ENCODE data around the gene CAV1.
"Not testable (repeated sequence)": the region's sequence is repeated elsewhere in the genome, so short reads cannot be mapped to it uniquely, and the experiment has no call there.

CAV1 gene

DNA sequence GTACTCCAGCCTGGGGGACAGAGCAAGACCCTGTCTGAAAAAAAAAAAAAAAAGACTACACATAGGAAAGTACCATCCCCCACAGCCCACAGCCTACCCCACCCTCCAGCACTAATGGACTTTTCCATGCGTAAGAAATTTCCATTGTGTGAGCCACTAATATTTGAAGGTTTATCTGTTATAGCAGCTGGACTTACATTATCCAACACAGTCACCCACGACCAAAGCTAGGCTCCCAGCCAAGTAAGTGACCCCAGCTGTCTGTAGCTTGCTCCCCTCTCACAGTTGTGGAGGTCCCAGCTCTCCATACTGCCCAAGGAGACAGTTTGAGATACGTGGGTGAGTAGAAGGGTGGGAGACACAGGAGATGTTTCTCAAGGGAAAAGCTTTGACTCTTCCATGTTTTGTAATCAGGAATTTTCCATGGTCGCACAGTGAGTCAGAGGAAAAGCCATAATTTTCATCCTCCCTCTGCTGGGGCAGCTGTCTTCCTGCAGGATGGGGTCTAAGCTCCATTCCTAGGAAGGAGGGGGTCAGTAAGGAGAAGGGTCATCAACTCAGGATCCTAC, 57.4 kb downstream of the CAV1 start:
- Histone ChIP-seq H3K36me3 (ENCODE audit: control insufficient read depth, insufficient read depth, low read length) (no peaks in the 10 kb centered on the region), H3K4me1 (ENCODE audit: control insufficient read depth, insufficient read depth, low read length) (no peaks in the 10 kb centered on the region), H3K9ac (ENCODE audit: low read length) (no peak overlapping the region), H3K9me3 (ENCODE audit: control insufficient read depth, low read length) (no peaks in the 10 kb centered on the region), H3K27me3 (ENCODE audit: control insufficient read depth, insufficient read depth, low read length) (no peaks in the 10 kb centered on the region), H3K4me3 (ENCODE audit: low read length) (no peak overlapping the region)

DNA sequence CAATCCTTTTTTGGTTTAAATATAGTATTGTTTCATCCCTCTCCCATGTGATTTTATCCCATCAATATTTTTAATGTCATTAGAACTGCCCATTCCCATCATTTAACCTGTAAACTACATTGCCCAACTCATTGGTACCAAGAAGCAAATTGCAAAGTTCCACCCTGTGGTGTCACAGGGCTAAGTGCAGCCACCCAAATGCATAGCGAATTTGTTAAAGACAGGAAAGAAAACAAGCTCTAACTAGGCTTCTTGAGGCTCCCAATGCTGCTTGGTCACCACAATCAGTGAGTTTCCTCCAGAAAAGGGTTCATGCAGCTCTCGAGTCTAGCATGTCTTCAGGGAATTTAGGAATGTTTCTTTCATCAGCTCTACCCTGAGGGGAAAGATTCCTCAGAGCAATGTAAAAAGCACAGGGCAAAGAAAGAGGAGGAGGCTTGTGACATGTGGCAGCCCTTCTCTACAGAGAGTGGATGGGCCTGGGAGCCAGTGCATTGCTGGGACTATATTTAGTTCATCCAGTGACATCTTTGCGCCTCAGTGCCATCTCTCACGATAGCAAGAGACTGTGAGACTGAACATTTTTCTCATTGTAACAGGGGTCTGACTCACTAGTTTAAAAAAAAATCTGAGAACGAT, 58.1 kb downstream of the CAV1 start:
- no peaks in the 10 kb centered on the region for H3K4me1 ChIP-seq (ENCODE audit: control insufficient read depth, insufficient read depth, low read length)
- no peak overlapping the region for H3K4me3 ChIP-seq (ENCODE audit: low read length)
- H3K9ac ChIP-seq (ENCODE audit: low read length) = no peak overlapping the region
- no peaks in the 10 kb centered on the region for H3K27me3 ChIP-seq (ENCODE audit: control insufficient read depth, insufficient read depth, low read length)
- no peaks in the 10 kb centered on the region for H3K9me3 ChIP-seq (ENCODE audit: control insufficient read depth, low read length)
- H3K36me3 ChIP-seq (ENCODE audit: control insufficient read depth, insufficient read depth, low read length) = no peaks in the 10 kb centered on the region

DNA sequence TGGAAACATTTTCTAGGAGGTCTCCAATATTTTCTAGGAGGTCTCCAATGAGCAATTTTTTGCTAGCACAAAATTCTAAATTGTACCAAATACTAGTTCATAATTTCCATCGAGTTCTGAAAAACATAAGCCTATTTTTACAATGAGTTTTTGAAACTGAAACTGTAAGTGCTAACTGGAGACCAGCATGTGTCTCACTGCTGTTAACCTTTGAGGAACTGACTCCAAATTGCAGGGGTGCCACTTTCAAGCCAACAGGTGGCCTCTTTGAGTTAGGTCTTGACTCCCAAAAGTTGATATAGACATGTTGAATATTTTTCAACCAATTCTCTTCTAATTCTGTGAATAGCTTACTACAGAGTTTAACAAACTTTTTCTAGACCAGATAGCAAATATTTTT, 58.8 kb downstream of the CAV1 start:
- Histone ChIP-seq H3K36me3 (ENCODE audit: control insufficient read depth, insufficient read depth, low read length) (no peaks in the 10 kb centered on the region), H3K4me3 (ENCODE audit: low read length) (no peak overlapping the region), H3K9me3 (ENCODE audit: control insufficient read depth, low read length) (no peaks in the 10 kb centered on the region), H3K4me1 (ENCODE audit: control insufficient read depth, insufficient read depth, low read length) (no peaks in the 10 kb centered on the region), H3K9ac (ENCODE audit: low read length) (no peak overlapping the region), H3K27me3 (ENCODE audit: control insufficient read depth, insufficient read depth, low read length) (no peaks in the 10 kb centered on the region)

DNA sequence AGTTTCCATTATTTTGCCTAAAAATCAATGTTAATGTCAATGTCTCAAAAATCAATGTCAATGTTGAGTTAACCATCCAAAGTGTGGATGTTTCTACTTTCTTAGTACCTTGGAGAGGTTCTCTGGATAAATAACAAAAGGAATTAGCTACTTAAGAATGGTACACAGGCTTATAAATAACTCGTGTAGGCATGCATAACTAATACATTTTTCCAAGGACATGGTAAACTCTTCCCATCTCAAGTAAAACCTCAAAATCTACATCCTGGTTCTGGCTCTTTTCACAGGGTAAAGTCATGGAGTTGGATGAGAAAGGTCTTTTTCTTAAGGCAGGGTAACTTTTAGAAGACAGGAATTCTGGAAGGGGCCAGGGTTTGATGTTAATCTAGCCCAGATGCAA, 59.9 kb downstream of the CAV1 start:
- H3K9me3 ChIP-seq (ENCODE audit: control insufficient read depth, low read length) = no peaks in the 10 kb centered on the region
- no peak overlapping the region for H3K9ac ChIP-seq (ENCODE audit: low read length)
- no peaks in the 10 kb centered on the region for H3K27me3 ChIP-seq (ENCODE audit: control insufficient read depth, insufficient read depth, low read length)
- H3K4me1 ChIP-seq (ENCODE audit: control insufficient read depth, insufficient read depth, low read length) = no peaks in the 10 kb centered on the region
- H3K36me3 ChIP-seq (ENCODE audit: control insufficient read depth, insufficient read depth, low read length) = no peaks in the 10 kb centered on the region
- no peak overlapping the region for H3K4me3 ChIP-seq (ENCODE audit: low read length)

DNA sequence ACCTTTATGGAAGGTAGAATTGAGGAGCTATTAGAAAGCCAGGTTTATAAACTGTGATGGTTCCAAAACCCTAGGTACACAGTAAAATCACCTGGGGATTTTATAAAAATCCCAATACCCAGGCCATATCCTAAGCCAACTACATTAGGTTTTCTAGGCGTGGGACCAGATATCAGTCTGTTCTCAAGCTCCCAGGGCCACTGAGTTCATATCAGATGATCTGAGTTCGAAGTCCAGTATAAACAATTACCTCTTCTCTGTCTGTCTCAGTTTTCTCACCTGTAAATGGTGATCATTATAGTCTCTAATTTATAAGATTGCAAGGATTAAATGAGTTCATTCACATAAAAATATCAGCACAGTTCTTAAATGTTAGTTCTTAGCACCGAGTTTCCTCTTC, 60.6 kb downstream of the CAV1 start:
- Histone ChIP-seq H3K4me3 (ENCODE audit: low read length) (no peak overlapping the region), H3K9me3 (ENCODE audit: control insufficient read depth, low read length) (no peaks in the 10 kb centered on the region), H3K9ac (ENCODE audit: low read length) (no peak overlapping the region), H3K36me3 (ENCODE audit: control insufficient read depth, insufficient read depth, low read length) (no peaks in the 10 kb centered on the region), H3K27me3 (ENCODE audit: control insufficient read depth, insufficient read depth, low read length) (no peaks in the 10 kb centered on the region), H3K4me1 (ENCODE audit: control insufficient read depth, insufficient read depth, low read length) (no peaks in the 10 kb centered on the region)

DNA sequence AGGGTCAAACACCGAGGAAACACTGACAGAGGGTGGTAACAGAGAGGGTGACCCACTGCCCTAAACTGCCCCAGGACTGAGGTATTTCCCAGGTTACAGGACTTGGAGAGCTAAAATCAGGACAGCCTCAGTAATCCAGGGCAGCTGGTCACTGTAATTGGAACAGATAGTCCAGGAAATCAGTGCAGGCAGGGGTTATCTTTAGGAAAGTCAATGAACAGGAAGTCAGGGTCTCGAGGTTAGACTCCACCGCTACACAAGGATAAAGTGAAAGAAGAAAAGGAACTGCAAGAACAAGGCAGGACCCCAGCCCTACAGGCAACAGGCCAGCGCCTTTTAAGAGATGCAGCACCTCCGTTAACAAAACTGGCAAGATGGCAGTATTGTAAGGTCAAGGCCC, 61.1 kb downstream of the CAV1 start:
- no peaks in the 10 kb centered on the region for H3K4me1 ChIP-seq (ENCODE audit: control insufficient read depth, insufficient read depth, low read length)
- H3K9ac ChIP-seq (ENCODE audit: low read length) = no peak overlapping the region
- no peak overlapping the region for H3K4me3 ChIP-seq (ENCODE audit: low read length)
- no peaks in the 10 kb centered on the region for H3K9me3 ChIP-seq (ENCODE audit: control insufficient read depth, low read length)
- no peaks in the 10 kb centered on the region for H3K27me3 ChIP-seq (ENCODE audit: control insufficient read depth, insufficient read depth, low read length)
- H3K36me3 ChIP-seq (ENCODE audit: control insufficient read depth, insufficient read depth, low read length) = no peaks in the 10 kb centered on the region

DNA sequence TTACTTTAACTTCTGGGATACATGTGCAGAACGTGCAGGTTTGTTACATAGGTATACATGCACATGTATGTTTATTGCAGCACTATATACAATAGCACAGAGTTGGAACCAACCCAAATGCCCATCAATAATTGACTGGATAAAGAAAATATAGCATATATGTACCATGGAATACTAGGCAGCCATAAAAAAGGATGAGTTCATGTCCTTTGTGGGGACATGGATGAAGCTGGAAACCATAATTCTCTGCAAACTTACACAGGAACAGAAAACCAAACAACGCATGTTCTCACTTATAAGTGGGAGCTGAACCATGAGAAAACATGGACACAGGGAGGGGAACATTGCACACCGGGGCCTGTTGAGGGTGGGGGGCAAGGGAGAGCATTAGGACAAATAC, 62.4 kb downstream of the CAV1 start:
- H3K9me3 ChIP-seq (ENCODE audit: control insufficient read depth, low read length); H3K9ac ChIP-seq (ENCODE audit: low read length); H3K4me1 ChIP-seq (ENCODE audit: control insufficient read depth, insufficient read depth, low read length); H3K27me3 ChIP-seq (ENCODE audit: control insufficient read depth, insufficient read depth, low read length); H3K36me3 ChIP-seq (ENCODE audit: control insufficient read depth, insufficient read depth, low read length); H3K4me3 ChIP-seq (ENCODE audit: low read length): not testable (repeated sequence)

DNA sequence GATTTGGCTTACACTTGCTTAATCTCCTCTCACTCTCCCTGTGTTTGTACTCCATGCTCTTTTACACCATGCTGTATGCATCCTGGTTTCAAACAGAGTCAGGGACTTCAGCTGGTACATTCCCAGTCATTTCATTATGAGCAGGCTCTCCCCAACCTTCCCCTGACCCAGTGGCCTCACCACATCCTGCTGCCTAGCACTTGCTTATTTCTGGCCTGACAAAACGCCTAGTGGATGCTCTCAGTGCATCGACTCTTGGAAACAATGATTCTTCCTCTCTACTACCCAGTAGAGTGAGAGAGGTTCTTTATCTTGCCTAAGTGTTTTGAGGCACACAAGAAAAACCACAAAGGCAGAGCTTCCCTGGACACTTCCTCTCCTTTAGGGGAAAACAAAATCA, 63.4 kb downstream of the CAV1 start:
- Histone ChIP-seq H3K36me3 (ENCODE audit: control insufficient read depth, insufficient read depth, low read length) (no peaks in the 10 kb centered on the region), H3K9ac (ENCODE audit: low read length) (no peak overlapping the region), H3K27me3 (ENCODE audit: control insufficient read depth, insufficient read depth, low read length) (no peaks in the 10 kb centered on the region), H3K4me3 (ENCODE audit: low read length) (no peak overlapping the region), H3K4me1 (ENCODE audit: control insufficient read depth, insufficient read depth, low read length) (peaks cover 13% of the 10 kb centered on the region), H3K9me3 (ENCODE audit: control insufficient read depth, low read length) (no peaks in the 10 kb centered on the region)

DNA sequence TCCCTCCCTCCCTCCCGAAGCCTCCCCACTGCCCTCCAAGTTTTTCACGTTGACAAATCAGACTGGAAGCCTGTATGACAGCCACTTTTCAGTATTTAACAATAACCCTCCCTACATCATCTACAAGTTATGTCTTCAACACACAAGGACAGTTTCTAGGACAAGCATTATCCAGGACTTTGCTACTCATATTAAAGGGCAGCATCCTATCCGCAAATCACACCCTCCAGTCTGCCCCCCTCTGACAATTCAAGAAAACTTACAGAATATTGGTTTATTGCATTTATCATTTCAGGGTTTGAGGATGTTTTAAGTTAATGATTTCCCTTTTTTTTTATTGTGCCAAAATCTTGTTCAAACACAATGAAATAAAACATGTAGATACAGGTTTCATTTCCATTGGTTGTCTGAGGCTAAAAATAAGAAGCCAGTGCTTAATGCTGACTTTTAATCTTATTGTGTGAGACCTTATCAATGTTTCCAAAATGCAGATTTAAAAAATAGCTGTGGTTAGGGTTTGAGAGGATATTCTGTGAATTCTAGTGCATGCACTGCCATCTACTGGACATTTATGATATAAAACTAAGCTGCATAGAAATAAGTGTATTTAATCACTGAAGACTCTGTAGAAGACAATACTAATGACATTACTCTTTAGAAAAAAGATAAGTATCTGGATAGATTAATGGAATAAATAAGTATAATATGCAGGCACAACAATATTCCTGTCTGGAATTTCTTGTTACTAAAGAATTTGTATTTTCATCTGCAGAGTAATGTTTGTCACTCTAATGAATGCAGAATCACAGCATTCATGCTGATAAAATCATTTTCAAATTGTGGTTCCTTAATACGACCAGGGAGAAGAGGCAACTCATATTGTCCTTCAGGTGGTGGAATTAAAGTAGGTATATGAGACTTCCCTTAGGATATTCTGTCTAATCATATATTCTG, 64.1 kb downstream of the CAV1 start:
- Histone ChIP-seq H3K4me1 (ENCODE audit: control insufficient read depth, insufficient read depth, low read length) (peaks cover 18% of the 10 kb centered on the region), H3K9me3 (ENCODE audit: control insufficient read depth, low read length) (no peaks in the 10 kb centered on the region), H3K36me3 (ENCODE audit: control insufficient read depth, insufficient read depth, low read length) (no peaks in the 10 kb centered on the region), H3K4me3 (ENCODE audit: low read length) (no peak overlapping the region), H3K27me3 (ENCODE audit: control insufficient read depth, insufficient read depth, low read length) (no peaks in the 10 kb centered on the region), H3K9ac (ENCODE audit: low read length) (no peak overlapping the region)

DNA sequence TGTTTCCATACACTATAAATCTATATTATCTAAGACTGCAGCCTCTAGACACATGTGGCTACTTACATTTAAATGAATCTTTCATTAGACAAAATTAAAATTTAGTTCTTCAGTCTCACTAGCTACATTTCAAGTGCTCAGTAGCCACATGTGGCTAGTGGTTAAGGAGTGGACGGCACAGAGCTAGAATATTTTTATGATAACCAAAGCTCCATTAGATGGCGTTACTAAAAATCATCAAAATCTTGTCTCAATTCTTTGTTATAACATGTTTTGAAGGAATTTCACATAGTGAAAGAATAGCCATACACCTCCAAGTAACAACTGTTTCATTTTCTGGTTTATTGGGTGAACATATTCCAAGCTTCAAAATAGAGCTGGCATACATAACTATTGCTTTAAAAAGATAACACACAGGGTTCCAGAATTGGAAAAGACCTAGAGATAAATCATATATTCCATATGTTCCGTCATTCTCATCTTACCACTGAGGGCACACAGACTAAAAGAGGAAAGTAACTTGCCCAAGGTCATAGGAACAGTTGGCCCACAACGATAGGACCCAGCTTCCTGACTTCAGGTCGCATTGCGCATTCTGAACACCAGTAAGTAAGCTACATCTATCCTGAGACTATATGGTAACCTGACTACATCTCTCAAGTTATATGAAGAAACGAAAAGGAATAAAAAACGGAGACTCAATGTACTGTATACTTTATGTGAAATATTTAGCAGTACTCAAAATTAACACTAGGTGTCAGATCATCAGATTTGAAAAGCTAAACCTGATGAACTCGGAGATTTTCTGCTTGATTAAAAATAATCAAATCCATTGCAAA, 66.6 kb downstream of the CAV1 start:
- Histone ChIP-seq H3K9ac (ENCODE audit: low read length) (peak overlapping the region; percentile 52), H3K36me3 (ENCODE audit: control insufficient read depth, insufficient read depth, low read length) (no peaks in the 10 kb centered on the region), H3K27me3 (ENCODE audit: control insufficient read depth, insufficient read depth, low read length) (no peaks in the 10 kb centered on the region), H3K4me1 (ENCODE audit: control insufficient read depth, insufficient read depth, low read length) (peaks cover 18% of the 10 kb centered on the region), H3K4me3 (ENCODE audit: low read length) (no peak overlapping the region), H3K9me3 (ENCODE audit: control insufficient read depth, low read length) (no peaks in the 10 kb centered on the region)

DNA sequence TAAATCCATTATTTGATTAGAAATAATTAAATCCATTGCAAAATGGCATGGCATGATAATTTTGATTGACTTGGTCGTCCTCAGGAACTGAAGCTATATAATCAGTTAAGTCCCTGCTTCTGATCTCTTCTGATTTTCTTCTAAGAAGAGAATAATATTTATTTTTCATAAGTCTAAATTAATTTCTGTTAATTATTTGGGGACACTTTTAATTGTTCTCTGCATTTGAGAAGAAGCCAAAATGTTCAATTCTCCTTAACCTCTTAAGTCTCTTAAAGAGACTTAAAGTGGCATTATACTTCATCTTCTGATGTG, 67.2 kb downstream of the CAV1 start:
- peaks cover 18% of the 10 kb centered on the region for H3K4me1 ChIP-seq (ENCODE audit: control insufficient read depth, insufficient read depth, low read length)
- no peaks in the 10 kb centered on the region for H3K27me3 ChIP-seq (ENCODE audit: control insufficient read depth, insufficient read depth, low read length)
- H3K4me3 ChIP-seq (ENCODE audit: low read length) = no peak overlapping the region
- no peaks in the 10 kb centered on the region for H3K36me3 ChIP-seq (ENCODE audit: control insufficient read depth, insufficient read depth, low read length)
- H3K9ac ChIP-seq (ENCODE audit: low read length) = peak overlapping the region; percentile 52
- H3K9me3 ChIP-seq (ENCODE audit: control insufficient read depth, low read length) = no peaks in the 10 kb centered on the region

DNA sequence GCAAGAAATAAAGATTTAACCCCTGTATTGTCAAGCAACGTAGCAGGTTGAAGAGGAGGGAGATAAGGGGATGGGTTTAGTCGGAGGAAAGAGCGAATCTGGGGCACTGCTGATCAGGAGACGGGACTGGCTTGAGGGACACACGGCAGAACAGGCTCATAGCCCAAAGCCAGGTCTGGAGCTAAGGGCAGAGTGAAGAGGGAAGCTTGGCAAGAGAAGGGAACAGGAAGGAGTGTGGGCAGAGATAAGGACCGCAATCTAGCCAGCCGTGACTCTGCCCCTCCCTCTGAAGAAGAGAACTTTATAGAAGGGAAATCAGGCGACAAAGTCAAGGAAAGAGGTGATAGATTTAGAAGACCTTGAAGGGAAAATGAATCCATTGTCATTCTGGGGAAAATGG, 67.6 kb downstream of the CAV1 start:
- H3K9me3 ChIP-seq (ENCODE audit: control insufficient read depth, low read length) = no peaks in the 10 kb centered on the region
- H3K4me3 ChIP-seq (ENCODE audit: low read length) = no peak overlapping the region
- peak overlapping the region; percentile 11 for H3K9ac ChIP-seq (ENCODE audit: low read length)
- no peaks in the 10 kb centered on the region for H3K36me3 ChIP-seq (ENCODE audit: control insufficient read depth, insufficient read depth, low read length)
- H3K4me1 ChIP-seq (ENCODE audit: control insufficient read depth, insufficient read depth, low read length) = peaks cover 18% of the 10 kb centered on the region
- H3K27me3 ChIP-seq (ENCODE audit: control insufficient read depth, insufficient read depth, low read length) = no peaks in the 10 kb centered on the region
